Activated CD8-positive, alpha-beta memory T cell treated with anti-CD3 and anti-CD28 coated beads for 36 hours (primary cell): ENCODE measurements around the gene CEACAM4. TPM values are rescaled to one million over a fixed set of nuclear protein-coding genes. Genes with fewer than 3 reads are reported as not detected.
"Not testable (repeated sequence)": the region's sequence is repeated elsewhere in the genome, so short reads cannot be mapped to it uniquely, and the experiment has no call there.

Experiments
- CTCF ChIA-PET: fragments of 350-600 bp; sonication (Branson Sonifier 250); formaldehyde crosslinking; loops from one replicate; lab custom pipeline; 2021; ENCODE audit warnings: antibody characterized with exemption; lab: Charles Lee
- POLR2A ChIA-PET: fragments of 350-600 bp; sonication (Branson Sonifier 250); formaldehyde crosslinking; loops from one replicate; lab custom pipeline; 2021; ENCODE audit warnings: antibody characterized with exemption; lab: Charles Lee
- total RNA-seq, 2 experiments: library from RNA; stranded (reverse); gene quantifications; one replicate each; pipeline ENCODE4 v1.2.3, GENCODE V29; 2021

Gene CEACAM4
- not detected for total RNA-seq

DNA sequence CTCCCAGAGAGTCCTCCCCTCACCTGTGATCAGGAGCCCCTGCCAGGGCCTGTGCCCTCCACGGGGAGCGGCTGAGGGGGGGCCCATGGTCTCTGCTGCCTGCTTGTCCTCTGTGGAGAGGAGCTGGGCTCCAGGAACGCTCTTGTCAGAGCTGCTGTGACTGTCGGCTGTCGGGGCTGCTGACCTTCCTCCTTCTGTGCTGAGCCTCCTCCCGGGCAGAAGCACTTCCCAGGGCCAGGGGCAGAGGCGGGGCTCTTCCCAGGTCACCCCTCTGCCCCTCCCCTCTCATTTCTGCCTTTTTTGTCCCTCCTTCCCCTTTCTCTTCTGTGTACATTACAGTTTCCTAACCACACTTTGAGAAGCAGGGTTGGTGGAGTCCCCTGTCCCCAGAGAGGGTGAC lies at the start of gene CEACAM4:
TSS of gene CEACAM4 (minus strand) at position 198 of the 400 bp plus-strand sequence. CDS start at position 87, 111 bp downstream.
- ChIA-PET CTCF (no interaction called here), POLR2A (no interaction called here)

DNA sequence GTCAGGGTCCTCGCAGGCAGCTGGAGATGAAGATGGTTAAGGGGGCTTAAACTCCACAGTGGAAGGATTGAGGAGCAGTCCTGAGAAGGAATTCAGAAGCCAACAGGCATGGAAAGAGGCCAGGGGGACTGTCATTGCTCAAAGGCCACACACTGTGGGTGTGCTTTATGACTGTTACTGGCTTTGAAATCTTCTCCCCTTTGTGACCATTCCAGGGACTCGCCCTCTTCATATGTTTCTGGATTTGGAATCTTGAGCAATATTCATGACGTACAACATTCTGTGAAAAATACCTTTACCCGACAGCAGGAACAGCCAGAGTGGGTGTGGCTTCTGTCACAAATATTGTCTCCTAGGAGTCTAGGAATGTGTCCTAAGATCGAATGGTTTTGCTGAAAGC lies 44.6 kb upstream of the CEACAM4 start:
- ChIA-PET CTCF (no interaction called here), POLR2A (no interaction called here)

DNA sequence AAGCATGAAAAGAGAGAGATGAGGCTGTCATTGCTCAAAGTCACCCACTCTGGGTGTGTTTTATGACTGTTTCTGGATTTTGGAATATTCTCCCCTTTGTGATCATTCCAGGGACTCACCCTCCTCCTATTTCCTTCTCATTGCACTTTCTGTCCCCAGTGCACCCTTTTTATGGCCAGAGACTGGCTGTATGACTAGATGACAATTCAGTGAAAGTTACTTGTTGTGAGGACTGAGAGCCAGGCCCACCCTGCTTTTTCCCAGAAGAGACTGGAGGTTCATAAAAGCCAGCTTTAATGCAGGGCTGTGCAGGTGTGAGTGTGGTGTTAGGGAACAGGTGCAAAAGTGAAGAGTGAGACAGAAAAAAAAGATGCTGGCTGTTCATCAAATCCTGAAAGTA lies 43.9 kb upstream of the CEACAM4 start:
- CTCF ChIA-PET = no interaction called here
- POLR2A ChIA-PET = no interaction called here

DNA sequence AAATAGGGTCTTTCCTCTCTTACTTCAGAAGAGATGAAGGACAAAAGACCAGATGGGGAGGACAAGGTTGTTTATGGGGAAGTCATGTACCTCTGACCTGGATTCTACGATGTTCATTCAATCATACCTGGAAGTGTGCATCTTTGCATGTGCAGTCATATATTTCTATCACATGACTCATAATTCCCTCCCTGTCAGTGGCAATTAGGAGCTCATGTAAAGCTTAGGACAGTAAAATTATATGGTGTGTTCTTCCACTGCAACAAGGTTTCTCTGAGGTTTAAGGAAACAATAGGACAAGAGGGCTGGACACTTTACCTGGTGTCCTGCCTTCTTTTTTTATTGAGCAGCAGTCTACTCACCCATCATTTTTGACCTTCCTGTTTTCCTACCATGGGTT lies 41.4 kb upstream of the CEACAM4 start:
- CTCF ChIA-PET = no interaction called here
- POLR2A ChIA-PET = no interaction called here

DNA sequence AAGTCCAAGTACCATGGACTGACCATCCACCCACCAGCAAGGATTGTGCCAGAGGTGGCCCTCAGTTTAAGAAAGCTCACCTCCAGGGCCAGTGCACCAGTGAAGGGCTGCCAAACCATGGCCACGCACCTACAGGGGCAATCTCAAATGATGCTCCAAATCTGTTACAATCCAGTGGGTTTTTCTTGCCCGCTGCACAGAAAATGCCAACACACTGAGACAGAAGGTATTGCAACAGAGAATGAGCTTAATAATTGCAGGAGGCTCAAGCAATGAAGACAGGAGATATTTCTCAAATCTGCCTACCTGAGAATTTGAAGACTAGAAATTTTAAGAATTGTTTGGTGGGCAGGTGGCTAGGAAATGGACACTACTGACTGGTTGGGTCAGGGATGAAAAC lies 39.2 kb upstream of the CEACAM4 start:
- CTCF ChIA-PET = no interaction called here
- POLR2A ChIA-PET = no interaction called here

- ChIA-PET CTCF (interaction anchor here (1.3 kb wide), 1 partner anchor 10 kb away, joined by 4 read pairs; no protein-coding TSS in a partner anchor), POLR2A (no interaction called here)
Observed at GRCh38 chr19:41657157-41657556, 30.3 kb upstream of the CEACAM4 start.

DNA sequence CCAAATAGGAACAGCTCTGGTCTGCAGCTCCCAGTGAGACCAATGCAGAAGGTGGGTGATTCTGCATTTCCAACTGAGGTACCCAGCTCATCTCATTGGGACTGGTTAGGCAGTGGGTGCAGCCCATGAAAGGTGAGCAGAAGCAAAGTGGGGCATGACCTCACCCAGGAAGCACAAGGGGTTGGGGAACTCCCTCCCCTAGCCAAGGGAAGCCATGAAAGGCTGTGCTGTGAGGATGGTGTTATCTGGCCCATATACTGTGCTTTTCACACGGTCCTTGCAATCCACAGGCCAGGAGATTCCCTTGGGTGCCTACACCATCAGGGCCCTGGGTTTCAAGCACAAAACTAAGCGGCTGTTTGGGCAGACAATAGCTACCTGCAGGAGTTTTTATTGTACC lies 29.9 kb upstream of the CEACAM4 start:
- POLR2A ChIA-PET = not testable (repeated sequence)
- CTCF ChIA-PET = interaction anchor here (1.3 kb wide), 1 partner anchor 10 kb away, joined by 4 read pairs; no protein-coding TSS in a partner anchor

GRCh38 chr19:41652250-41652649 lies 25.4 kb upstream of the CEACAM4 start:
- ChIA-PET POLR2A (no interaction called here), CTCF (no interaction called here)

DNA sequence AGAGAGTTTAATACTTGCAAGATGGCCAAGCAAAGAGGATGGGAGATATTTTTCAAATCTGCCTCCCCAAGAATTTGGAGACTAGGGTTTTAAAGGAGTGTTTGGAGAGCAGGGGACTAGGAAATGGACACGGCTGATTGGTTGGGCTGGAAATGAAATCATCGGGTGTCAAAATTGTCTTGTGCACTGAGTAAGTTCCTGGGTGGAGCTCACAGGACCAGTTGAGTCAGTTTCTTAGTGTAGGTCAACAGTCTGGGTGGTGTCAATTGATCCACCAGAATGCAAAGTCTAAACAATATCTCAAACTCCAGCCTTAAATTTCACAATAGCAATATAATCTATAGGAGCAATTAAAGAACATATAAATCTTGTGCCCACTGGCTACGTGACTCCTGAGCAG lies 23.0 kb upstream of the CEACAM4 start:
- ChIA-PET CTCF (no interaction called here), POLR2A (no interaction called here)

DNA sequence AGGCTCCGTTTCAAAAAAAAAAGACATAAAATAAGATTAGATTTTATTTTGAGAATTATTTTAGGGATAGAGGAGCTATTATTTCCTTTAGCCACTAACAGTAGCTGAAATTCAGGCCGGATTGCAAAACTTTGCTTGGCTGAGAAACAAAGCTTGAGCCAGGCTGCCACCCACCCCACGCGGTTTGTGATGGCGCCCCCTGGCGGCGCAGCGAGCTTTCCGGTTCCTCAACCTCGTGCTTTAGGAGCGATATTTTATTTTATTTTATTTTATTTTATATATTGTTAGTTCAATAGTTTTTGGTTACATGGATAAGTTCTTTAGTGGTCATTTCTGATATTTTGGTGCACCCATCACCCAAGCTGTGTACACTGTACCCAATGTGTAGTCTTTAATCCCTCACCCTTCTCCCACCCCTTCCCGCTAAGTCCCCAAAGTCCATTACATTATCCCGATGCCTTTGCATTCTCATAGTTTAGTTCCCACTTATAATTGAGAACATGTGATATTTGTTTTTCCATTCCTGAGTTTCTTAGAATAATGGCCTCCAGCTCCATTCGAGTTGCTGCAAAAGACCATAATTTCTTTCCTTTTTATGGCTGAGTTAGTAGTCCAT lies 19.8 kb upstream of the CEACAM4 start:
- ChIA-PET CTCF (interaction anchor here (0.6 to 1.2 kb wide), 5 partner anchors 10 to 502 kb away, joined by 3 to 4 read pairs (median 3); no protein-coding TSS in a partner anchor), POLR2A (no interaction called here)

DNA sequence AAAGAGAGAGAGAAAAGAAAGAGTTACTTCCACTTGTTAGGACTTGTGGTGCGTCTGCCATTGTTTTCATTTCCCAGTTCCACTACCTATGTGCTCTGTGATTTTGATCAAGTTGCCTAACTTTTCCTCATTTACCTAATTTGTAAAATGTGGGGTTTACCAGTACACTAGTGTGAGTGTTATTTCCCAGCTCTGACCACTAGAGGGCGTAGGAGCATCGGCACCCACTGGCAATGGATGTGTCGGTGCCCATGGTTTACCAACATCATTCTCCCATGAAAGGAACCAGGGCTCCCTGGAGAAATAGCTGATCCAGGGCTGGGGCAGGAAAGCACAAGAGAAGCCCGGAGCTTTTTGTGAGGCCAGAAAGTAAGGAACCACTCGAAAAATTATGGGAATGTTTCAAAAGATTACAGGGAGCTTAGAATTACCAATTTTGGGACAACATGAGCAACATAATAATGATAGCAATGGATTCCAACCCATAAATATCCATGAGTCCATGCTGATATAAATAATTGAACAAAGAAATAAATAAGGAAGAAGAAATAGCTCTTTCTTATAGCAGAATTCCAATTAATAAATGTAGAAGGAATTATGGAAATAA lies 15.1 kb upstream of the CEACAM4 start:
- POLR2A ChIA-PET = no interaction called here
- CTCF ChIA-PET = interaction anchor here (0.6 to 1.9 kb wide), 20 partner anchors 9 to 378 kb away, joined by 3 to 17 read pairs (median 3); partner anchors contain the start of gene CEACAM21

DNA sequence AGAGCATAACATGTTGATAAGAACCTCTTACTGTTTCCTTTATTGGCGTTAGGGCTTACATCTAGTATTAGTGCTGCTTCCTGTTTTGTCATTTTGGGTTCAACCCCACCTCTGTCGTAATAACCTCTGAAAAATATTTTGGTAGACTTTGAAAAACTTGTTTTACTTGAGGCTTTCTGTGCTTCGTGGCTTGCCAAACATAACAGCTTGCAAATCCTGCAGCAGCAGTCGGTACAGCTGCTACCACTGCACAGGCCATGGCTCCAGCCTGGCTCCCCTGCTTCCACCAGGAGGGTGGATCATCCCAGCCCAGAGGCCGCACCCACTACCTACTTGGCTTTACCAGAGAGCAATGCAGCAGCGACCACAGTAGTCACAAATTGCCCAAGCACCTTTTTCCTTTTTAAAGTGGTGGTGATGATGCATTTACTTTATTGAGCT lies 11.8 kb upstream of the CEACAM4 start:
- ChIA-PET CTCF (interaction anchor here (1.3 to 2.0 kb wide), 2 partner anchors 52 to 68 kb away, joined by 3 to 7 read pairs; no protein-coding TSS in a partner anchor), POLR2A (no interaction called here)

DNA sequence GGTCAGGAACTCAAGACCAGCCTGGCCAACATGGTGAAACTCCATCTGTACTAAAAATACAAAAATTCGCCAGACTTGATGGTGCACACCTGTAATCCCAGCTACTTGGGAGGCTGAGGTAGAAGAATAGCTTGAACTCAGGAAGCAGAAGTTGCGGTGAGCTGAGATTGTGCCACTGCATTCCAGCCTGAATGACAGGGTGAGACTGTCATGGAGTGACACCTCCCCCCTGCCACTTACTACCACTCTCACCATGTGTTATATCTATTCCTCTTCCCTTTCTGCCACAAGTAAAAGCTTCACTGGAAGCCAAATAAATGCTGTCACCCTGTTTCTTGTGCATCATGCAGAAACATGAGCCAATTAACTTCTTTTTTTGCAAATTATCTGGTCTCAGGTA lies 10.6 kb upstream of the CEACAM4 start:
- POLR2A ChIA-PET = no interaction called here
- CTCF ChIA-PET = no interaction called here

DNA sequence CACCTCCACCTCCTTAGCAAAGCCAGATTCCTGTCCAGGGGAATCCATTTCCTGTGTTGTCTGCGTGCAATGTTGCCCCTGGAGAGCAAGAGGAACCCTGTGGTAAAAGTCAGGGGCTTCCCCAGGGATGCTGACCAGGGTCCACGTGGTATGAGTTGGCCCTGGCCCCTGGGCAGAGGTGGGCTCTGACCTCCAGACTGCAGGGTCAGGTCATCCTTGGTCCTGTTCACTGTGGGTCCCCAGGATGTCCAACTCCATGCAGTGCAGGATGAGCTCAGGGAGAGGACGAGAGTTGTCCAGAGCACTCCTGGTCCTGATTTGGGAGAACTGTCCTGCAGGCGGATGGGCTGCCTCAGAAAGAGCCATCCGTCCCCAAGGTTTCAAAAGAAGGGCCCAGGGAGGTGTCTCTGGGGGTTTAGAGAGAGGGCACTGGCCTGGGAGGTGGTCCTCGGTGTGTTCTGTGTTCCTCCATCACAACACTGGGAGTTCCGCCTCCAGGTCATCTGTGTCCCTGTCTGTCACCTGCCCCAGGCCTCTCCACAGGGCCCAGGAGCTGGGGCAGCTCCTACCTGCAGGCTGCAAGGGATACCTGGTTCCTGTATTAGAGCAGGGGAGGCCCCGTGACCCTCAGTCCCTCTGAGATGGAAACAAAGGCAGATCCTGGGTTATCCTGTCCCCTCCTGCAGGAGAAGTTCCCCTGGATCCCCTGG lies 1.2 kb upstream of the CEACAM4 start:
- ChIA-PET CTCF (no interaction called here), POLR2A (no interaction called here)

DNA sequence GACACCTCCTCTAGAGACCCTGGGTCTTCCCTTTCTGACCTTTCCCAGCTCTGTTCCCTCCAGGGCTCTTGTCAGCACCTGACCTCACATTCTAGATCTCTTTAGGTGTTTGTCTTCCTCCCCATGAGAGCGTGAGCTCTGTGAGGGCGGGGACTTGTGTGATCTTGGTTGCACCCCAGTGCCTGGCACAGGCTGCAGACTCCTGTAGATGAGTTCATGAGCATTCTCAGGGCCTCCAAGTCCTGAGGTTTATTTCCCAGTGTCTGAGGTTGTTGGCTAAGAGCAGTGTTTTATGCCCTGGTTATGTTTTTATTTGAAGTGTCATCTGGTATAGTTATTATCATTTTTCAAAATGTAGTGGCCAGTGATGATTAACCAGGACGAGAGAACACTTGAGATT lies 596 bp downstream of the CEACAM4 start:
- ChIA-PET CTCF (interaction anchor here (0.7 kb wide), 1 partner anchor 212 kb away, joined by 4 read pairs; no protein-coding TSS in a partner anchor), POLR2A (no interaction called here)

GRCh38 chr19:41624937-41625336 lies 1.9 kb downstream of the CEACAM4 start:
- POLR2A ChIA-PET = no interaction called here
- CTCF ChIA-PET = no interaction called here

GRCh38 chr19:41624515-41624914 lies 2.4 kb downstream of the CEACAM4 start:
- POLR2A ChIA-PET = no interaction called here
- CTCF ChIA-PET = no interaction called here

DNA sequence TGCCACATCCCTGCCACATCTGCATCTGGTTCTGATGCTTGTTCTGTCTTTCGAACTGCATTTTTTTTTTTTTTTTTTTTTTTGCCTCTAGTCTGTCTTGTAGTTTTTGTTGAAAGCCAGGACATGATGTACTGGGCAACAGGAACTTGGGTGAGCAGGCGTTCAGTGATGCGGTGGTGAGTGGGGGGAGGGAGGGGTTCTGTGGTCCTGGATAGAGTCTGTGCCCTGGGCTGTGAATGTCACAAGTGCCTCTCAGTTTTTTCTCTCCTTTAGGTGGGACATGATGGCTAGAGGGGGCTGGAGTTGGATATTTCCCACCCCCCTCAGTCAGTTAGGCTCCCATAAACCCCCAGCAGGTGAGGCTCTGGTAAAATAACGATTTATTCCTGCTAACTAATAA lies 3.5 kb downstream of the CEACAM4 start:
- ChIA-PET POLR2A (no interaction called here), CTCF (no interaction called here)

DNA sequence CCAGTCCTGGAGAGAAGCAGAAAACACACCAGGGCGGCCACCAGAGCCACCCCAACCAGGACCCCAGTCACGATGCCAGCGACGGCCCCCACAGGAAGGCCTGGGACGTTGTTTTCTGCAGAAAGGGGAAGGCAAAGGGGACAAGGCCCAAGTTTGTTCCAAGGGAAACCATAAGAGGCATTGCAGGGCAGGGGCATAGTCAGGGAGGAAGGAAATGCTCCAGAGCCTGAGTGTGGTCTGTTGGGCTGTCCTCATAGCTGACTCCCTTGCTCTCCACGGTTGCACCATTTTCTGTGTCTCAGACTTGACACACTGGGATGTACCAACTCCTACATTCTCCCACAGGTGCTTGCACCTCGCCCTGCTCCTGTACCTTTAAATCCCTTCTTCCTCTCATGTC lies 5.2 kb downstream of the CEACAM4 start:
- ChIA-PET POLR2A (no interaction called here), CTCF (no interaction called here)

DNA sequence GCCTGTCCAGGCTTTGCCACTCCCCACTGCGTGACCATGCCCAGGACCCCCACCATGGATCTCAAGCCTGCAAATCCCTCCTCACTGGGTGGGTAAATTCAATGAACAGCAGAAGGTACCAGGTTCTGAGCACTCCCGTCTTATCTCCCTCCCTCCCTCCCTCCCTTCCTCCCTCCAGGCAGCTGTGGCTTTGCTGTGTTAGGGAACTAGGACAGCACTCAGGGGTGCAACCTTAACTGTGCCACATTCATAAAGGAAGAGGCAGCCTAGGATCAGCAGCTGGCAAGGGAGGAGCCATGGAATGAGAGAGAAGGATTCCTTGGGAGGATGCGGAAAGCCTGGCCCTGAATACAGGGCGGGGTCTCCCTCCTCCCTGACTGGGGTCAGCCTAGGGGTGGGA lies 5.6 kb downstream of the CEACAM4 start:
- ChIA-PET POLR2A (no interaction called here), CTCF (no interaction called here)
